A673 (cell line): ENCODE data around the gene SBF2. TPM values are rescaled to one million over a fixed set of nuclear protein-coding genes. Genes with fewer than 3 reads are reported as not detected.
"Not testable (repeated sequence)": the region's sequence is repeated elsewhere in the genome, so short reads cannot be mapped to it uniquely, and the experiment has no call there.

Source experiments
- BruUV-seq: library from RNA; stranded (reverse); fragments of 400-500 nt; replicated peaks from 2 replicates; lab custom pipeline; 2021; lab: Mats Ljungman, UMichigan
- CTCF ChIA-PET: fragments of 300-600 bp; sonication (Branson Sonifier 250); formaldehyde crosslinking; loops from one replicate; lab custom pipeline; 2022; ENCODE audit warnings: antibody characterized with exemption; lab: Charles Lee
- POLR2A ChIA-PET: fragments of 300-600 bp; sonication (Branson Sonifier 250); formaldehyde crosslinking; loops from one replicate; lab custom pipeline; 2022; ENCODE audit warnings: antibody characterized with exemption; ENCODE audit not compliant: low non-redundant PET; lab: Charles Lee
- DNase-seq: peaks from one replicate; pipeline ENCODE4 v3.0.0-alpha.2; 2015; ENCODE audit warnings: low spot score
- H3K27ac ChIP-seq: fragments of 200-600 bp; sonication (generic); 2 replicates; pipeline ENCODE4 v1.5.1; 2016; ENCODE audit warnings: mixed run types, low read depth, mild to moderate bottlenecking, mixed read lengths, antibody characterized with exemption, low read length; ENCODE audit not compliant: poor library complexity, severe bottlenecking
- H3K27me3 ChIP-seq: fragments of 200-600 bp; sonication (generic); replicated peaks from 2 replicates; pipeline ENCODE4 v1.6.1; 2017; ENCODE audit warnings: mixed run types, low read depth, mild to moderate bottlenecking, mixed read lengths, antibody characterized with exemption, low read length; ENCODE audit not compliant: insufficient read depth, poor library complexity
- H3K36me3 ChIP-seq: fragments of 200-600 bp; sonication (generic); 2 replicates; pipeline ENCODE4 v1.6.1; 2016; ENCODE audit warnings: mixed run types, mild to moderate bottlenecking, mixed read lengths, antibody characterized with exemption, low read length; ENCODE audit not compliant: insufficient read depth, poor library complexity, severe bottlenecking
- H3K4me1 ChIP-seq: fragments of 200-600 bp; sonication (generic); 2 replicates; pipeline ENCODE4 v1.6.1; 2017; ENCODE audit warnings: mixed run types, mild to moderate bottlenecking, mixed read lengths, antibody characterized with exemption, low read length; ENCODE audit not compliant: insufficient read depth, poor library complexity, severe bottlenecking
- H3K4me3 ChIP-seq: fragments of 200-600 bp; sonication (generic); 2 replicates; pipeline ENCODE4 v1.5.1; 2016; ENCODE audit warnings: low read depth, mixed run types, mild to moderate bottlenecking, mixed read lengths, low read length; ENCODE audit not compliant: poor library complexity, severe bottlenecking
- H3K9me3 ChIP-seq: fragments of 200-600 bp; sonication (generic); 2 replicates; pipeline ENCODE4 v1.6.1; 2016; ENCODE audit warnings: mixed run types, low read depth, mild to moderate bottlenecking, mixed read lengths, antibody characterized with exemption, low read length; ENCODE audit not compliant: poor library complexity, severe bottlenecking
- CTCF ChIP-seq: fragments of 300-800, 200-600 bp; sonication (generic); conservative IDR thresholded peaks from 2 replicates; pipeline ENCODE4 v1.5.1; 2017; ENCODE audit warnings: low read depth, mild to moderate bottlenecking, antibody characterized with exemption, low read length, moderate library complexity, mixed read lengths
- EZH2 ChIP-seq: fragments of 200-600 bp; sonication (generic); IDR thresholded peaks from 2 replicates; pipeline ENCODE4 v1.6.1; 2017; ENCODE audit warnings: borderline replicate concordance, low read depth, mild to moderate bottlenecking, mixed read lengths, antibody characterized with exemption, low read length; ENCODE audit not compliant: poor library complexity, severe bottlenecking
- intact Hi-C: fragments of 100-400 bp; cut with micrococcal nuclease; formaldehyde crosslinking; loops from one replicate; pipeline ENCODE4 v1.10.0; 2022; ENCODE audit not compliant: unreplicated experiment
- total RNA-seq: library from RNA; stranded (reverse); gene quantifications from 2 replicates; pipeline ENCODE4 v1.2.3, GENCODE V29; 2021

Gene SBF2
- total RNA-seq, 1 experiment from 2014 or later = 31.8 TPM

GRCh38 chr11:10232756-10233155 lies 61.3 kb downstream of the SBF2 start:
- Histone ChIP-seq H3K36me3 (no peaks in the 10 kb centered on the region), H3K4me3 (no peak overlapping the region), H3K27ac (no peak overlapping the region), H3K4me1 (no peaks in the 10 kb centered on the region), H3K9me3 (peaks cover 8% of the 10 kb centered on the region), H3K27me3 (no peaks in the 10 kb centered on the region)
- ChIA-PET POLR2A (no interaction called here), CTCF (no interaction called here)
- DNase-seq = no peak
- intact Hi-C loops = no loop called here
- no TSS peak for BruUV-seq
- TF ChIP-seq CTCF (no peak), EZH2 (no peak)

DNA sequence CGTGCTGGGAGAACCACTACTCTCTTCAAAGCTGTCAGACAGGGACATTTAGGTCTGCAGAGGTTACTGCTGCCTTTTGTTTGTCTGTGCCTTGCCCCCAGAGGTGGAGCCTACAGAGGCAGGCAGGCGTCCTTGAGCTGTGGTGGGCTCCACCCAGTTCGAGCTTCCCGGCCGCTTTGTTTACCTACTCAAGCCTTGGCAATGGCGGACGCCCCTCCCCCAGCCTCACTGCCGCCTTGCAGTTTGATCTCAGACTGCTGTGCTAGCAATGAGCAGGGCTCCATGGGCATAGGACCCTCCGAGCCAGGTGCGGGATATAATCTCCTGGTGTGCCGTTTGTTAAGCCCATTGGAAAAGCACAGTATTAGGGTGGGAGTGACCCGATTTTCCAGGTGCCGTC lies 62.2 kb downstream of the SBF2 start:
- BruUV-seq, H3K4me1 ChIP-seq, POLR2A ChIA-PET, intact Hi-C loops, H3K4me3 ChIP-seq, CTCF ChIA-PET, DNase-seq, H3K27me3 ChIP-seq, H3K27ac ChIP-seq, H3K36me3 ChIP-seq, H3K9me3 ChIP-seq: not testable (repeated sequence)

DNA sequence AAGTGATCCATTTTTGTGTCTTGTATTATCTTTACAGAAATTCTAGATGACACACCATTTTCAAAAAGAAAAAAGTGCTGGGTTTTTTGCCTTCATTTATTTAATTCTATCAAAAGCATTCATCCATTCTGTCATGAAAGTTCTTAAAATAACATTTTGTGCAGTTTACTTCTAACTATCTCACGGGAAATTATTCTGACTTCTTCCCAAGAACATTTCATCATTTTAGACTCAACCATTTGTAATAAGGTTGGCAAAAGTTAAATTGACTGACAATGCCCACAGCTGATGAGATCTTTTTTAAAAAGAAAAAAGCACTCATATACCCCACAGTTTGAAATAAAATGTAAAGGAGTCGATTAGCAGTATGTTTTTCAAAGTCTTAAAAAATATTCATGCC lies 68.5 kb downstream of the SBF2 start:
- intact Hi-C loops = no loop called here
- no peak for DNase-seq
- H3K27me3 ChIP-seq = no peaks in the 10 kb centered on the region
- H3K4me3 ChIP-seq = no peak overlapping the region
- no peaks in the 10 kb centered on the region for H3K36me3 ChIP-seq
- H3K4me1 ChIP-seq = no peaks in the 10 kb centered on the region
- no TSS peak for BruUV-seq
- H3K9me3 ChIP-seq = no peaks in the 10 kb centered on the region
- H3K27ac ChIP-seq = no peak overlapping the region
- ChIA-PET CTCF (no interaction called here), POLR2A (interaction anchor here (0.9 kb wide), 1 partner anchor 665 kb away, joined by 3 read pairs; no protein-coding TSS in a partner anchor)
- TF ChIP-seq EZH2 (no peak), CTCF (no peak)

DNA sequence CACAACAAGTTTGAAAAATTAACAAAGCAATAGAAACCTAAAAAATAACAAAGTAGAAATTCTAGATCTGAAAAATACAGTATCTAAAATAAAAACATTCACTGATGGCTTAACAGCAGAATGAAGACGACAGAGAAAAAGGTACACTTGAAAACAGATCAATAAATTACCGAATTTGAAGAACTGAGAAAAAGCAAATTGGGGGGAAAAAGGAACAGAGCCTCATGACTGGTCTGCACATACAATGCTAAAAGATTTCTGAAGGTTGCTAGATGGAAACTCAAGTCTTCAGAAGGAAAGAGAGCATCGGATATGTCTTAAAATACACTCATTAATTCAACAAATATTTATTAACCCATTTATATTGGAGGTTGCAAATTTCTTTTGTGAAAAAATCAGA lies 71.6 kb downstream of the SBF2 start:
- no peak for TF ChIP-seq CTCF
- TF ChIP-seq EZH2 = no peak
- Histone ChIP-seq H3K27ac (no peak overlapping the region), H3K36me3 (no peaks in the 10 kb centered on the region), H3K27me3 (no peaks in the 10 kb centered on the region), H3K4me3 (no peak overlapping the region), H3K4me1 (no peaks in the 10 kb centered on the region), H3K9me3 (no peaks in the 10 kb centered on the region)
- ChIA-PET POLR2A (no interaction called here), CTCF (no interaction called here)
- BruUV-seq = no TSS peak
- no peak for DNase-seq
- intact Hi-C loops = no loop called here
